Superior temporal gyrus (tissue), 1 donor: ENCODE data around the gene NDFIP1.

Experiments
- DNase-seq: peaks from one replicate; pipeline ENCODE4 v3.0.0-alpha.2; 2016; ENCODE audit errors: extremely low spot score

Gene NDFIP1

GRCh38 chr5:142118155-142118686 is 9.6 kb downstream of the NDFIP1 start:
- DNase-seq: no peak

- DNase-seq: no peak
These were observed 10.6 kb downstream of the NDFIP1 start for GRCh38 chr5:142119051-142119625.

DNA sequence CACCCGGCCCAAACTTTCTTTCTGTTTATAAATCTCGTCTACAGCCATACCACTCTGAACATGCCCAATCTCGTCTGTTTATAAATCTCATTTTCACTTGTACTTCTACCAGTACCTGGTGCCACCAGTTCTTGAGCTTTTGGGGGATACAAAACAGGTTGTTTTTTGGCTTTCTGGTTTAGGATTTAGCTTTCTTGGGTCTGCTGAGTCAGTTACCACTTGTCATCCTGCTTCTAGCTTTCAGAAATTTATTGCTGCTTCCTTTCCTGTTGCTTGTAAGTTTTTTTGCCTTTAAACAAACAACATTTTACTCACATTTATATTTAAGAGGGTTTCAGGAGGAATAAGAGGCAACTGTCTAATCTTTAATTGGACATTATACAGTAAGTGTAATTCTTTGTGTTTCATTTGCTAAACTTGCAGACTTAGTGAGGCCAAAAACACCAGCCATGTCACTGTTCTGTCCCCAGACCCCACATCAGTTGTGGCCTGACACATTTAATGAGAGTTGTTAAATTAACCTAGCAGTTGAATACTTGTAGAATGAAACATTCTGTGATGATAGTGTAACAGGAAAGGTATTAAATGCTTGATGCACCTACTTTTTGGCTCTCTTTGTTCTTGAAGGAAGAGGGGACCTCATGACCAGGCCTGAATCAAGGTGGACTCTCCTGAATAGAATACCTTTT is 11.8 kb downstream of the NDFIP1 start:
- DNase-seq: no peak

- DNase-seq: no peak
These were observed 13.5 kb downstream of the NDFIP1 start for GRCh38 chr5:142122121-142122520.

- no peak for DNase-seq
These were observed 16.8 kb downstream of the NDFIP1 start for GRCh38 chr5:142125378-142125777.

DNA sequence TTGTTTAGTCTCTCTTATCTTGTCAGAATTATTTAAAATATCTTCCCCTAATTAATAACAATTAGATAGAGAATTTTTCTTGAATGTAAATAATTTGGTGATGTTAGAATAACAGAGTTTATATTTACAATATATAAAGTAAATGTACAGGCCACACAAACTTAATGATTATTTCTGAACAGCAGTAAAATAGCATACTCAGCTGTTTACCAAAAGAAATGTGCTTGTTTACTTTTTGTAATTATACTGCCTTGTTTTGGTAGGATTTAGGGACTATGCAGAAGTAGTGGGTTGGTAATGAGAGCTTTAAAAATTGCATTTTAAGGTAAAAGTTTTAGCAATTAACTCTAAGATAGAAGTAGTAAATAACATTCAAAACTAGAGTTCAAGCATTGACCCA is 17.4 kb downstream of the NDFIP1 start:
- DNase-seq: no peak

- DNase-seq: no peak
These were observed 20.2 kb downstream of the NDFIP1 start for GRCh38 chr5:142128675-142129208.

- DNase-seq: no peak
These were observed 21.0 kb downstream of the NDFIP1 start for GRCh38 chr5:142129446-142130066.

DNA sequence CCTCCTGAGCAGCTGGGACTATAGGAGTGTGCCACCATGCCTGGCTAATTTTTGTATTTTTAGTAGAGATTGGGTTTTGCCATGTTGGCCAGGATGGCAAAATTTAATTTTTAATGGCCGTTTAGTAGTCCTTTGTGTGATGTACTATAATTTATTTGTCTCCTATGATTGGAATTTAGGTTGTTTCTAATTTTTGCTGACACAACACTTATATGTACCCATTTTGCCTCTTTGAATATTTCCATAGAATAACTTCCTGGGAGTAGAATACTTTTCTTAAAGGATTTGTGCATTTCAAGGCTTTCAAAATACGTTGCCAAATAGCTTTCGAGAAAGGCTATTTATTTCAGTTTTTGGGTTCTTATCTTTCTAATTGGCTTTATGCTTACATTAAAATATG is 22.8 kb downstream of the NDFIP1 start:
- DNase-seq: no peak

GRCh38 chr5:142132916-142133315 is 24.3 kb downstream of the NDFIP1 start:
- DNase-seq: no peak

DNA sequence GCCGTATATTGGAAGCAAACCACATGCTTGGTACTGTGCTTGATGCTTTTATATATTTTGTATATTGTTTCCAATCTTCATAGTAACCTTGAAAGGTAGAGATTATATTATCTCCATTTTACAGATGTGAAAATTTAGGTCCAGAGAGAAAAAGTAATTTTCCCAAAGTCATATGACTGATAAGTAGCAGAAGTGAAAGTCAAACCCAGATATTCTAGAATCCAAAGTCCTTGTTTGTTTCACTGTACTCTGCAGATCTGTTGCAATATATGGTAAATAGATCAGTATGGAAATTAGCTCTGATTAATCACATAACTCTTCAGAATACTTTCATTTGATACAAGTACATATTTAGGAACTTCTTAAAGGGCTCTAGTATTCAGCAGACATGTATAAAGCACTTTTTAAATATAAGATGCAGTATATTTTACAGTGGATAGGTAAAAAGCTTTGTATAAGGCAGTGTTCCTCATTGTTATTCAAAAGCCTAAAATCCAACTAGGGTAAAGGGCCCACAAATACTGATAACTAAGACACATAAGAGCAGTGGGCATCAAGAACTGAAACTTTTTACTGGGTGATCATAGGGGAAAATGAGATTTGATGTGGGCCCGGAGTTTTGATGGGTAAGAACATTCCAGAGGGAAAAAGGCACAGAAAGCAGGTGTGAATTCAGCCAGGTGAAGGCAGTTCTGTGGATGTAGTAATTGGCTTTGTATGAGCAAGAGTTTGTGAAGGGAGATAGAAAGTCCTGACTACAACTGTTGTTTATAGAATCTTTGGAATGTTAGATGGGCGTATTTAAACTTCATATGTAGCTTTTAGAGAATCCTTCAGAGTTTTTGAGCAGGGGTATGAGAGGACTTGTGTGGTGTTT is 25.0 kb downstream of the NDFIP1 start:
- no peak for DNase-seq

GRCh38 chr5:142134331-142135010 is 25.9 kb downstream of the NDFIP1 start:
- DNase-seq: no peak

DNA sequence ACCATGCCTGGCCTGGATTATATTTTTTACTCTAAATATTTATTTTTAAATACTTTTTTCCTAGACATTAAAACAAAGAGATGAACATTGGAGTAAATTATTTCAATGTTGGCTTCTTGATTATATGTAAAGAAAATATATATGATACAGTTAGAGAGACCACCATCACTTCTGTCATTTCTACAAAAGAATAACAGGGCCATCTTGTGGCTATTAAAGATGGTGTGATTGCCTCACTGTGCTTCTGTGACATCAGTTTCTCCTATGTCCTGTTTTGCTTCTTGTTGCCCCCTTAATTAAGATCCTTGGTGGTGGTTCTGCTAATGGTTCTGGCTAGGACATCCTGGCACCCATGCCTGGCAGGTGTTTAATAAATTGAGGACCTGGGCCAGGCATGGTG is 32.9 kb downstream of the NDFIP1 start:
- no peak for DNase-seq

- DNase-seq: peak; percentile 67
These were observed 35.3 kb downstream of the NDFIP1 start for GRCh38 chr5:142143878-142144277.

GRCh38 chr5:142145106-142145900 is 36.7 kb downstream of the NDFIP1 start:
- peak; percentile 82 for DNase-seq

DNA sequence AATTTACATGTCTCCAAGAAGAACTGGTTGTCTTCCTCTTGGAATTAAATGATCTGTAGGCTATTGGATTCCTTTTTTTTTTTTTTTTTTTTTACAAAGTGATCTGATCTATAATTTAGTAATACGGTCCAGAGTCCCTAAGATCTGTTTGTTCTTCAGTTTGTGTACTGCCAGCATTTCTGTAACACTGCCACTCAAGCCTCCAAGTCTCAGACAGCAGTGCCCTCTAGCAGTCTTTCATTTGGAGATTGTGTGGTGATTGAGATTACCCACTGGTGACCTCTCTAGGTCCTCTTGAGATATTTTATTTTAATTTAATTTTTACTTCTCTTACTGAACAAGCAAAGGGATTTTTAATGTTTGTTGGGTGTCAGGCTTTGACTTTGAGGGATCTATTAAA is 40.8 kb downstream of the NDFIP1 start:
- no peak for DNase-seq

DNA sequence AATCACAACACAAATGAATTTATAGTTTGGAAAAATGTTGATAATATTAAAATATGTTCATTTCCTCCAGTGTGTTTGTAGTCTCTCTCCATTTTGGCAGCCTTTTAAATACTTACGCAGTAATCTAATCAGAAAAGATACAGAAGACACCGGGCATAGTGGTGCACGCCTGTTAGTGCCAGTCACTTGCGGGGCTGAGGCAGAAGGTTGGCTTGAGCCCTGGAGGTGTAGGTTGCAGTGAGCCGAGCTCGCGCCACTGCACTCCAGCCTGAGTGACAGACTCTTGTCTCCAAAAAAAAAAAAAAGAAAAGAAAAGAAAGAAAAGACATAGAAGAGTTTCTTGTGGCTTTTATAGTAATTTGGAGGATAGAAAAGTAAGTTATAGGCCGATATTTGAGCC is 41.9 kb downstream of the NDFIP1 start:
- no peak for DNase-seq

DNA sequence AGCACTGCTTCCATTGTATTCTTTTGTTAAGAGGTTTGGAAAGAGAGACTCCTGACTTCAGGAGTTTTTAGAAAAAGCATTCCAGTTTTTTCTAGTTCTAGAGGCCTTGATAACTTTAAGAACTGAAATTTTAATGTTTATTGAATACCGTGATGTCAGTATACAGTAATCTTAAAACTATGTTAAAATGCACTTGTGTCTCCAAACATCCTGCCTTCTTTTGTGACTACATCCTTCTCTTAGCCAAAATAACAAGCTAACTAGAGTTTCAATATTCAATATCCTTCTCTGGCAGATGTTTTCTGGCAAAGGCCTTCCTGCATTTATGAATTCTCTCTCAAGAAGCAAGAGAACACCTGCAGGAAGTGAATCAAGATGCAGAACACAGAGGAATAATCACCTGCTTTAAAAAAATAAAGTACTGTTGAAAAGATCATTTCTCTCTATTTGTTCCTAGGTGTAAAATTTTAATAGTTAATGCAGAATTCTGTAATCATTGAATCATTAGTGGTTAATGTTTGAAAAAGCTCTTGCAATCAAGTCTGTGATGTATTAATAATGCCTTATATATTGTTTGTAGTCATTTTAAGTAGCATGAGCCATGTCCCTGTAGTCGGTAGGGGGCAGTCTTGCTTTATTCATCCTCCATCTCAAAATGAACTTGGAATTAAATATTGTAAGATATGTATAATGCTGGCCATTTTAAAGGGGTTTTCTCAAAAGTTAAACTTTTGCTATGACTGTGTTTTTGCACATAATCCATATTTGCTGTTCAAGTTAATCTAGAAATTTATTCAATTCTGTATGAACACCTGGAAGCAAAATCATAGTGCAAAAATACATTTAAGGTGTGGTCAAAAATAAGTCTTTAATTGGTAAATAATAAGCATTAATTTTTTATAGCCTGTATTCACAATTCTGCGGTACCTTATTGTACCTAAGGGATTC is 43.1 kb downstream of the NDFIP1 start:
- peak; percentile 84 for DNase-seq

- no peak for DNase-seq
These were observed 43.8 kb downstream of the NDFIP1 start for GRCh38 chr5:142152384-142152732.
